Ascending aorta (tissue), 2 donors: ENCODE measurements around the gene KRTAP5-3. TPM values are rescaled to one million over a fixed set of nuclear protein-coding genes. Genes with fewer than 3 reads are reported as not detected.

Experiments
- DNase-seq, 2 donors: peaks; one replicate each; pipeline ENCODE4 v3.0.0-alpha.2; 2019; ENCODE audit warnings: low spot score in 2 of 2
- H3K27ac ChIP-seq, 2 donors: fragments of 200-600 bp; sonication (generic); one replicate each; pipeline ENCODE4 v1.5.1; 2016 to 2017; ENCODE audit warnings: mild to moderate bottlenecking in 1 of 2
- H3K27me3 ChIP-seq: fragments of 200-600 bp; sonication (generic); one replicate; pipeline ENCODE4 v1.5.1; 2017
- H3K36me3 ChIP-seq, 2 donors: fragments of 200-600 bp; sonication (generic); one replicate each; pipeline ENCODE4 v1.5.1; 2016
- H3K4me1 ChIP-seq, 2 donors: fragments of 200-600 bp; sonication (generic); one replicate each; pipeline ENCODE4 v1.5.1; 2016 to 2017; ENCODE audit warnings: mild to moderate bottlenecking in 1 of 2
- H3K4me3 ChIP-seq, 2 donors: fragments of 200-600 bp; sonication (generic); one replicate each; pipeline ENCODE4 v1.5.1; 2016 to 2017; ENCODE audit warnings: mild to moderate bottlenecking in 1 of 2
- H3K9me3 ChIP-seq, 2 donors: fragments of 200-600 bp; sonication (generic); one replicate each; pipeline ENCODE4 v1.5.1; 2016
- CTCF ChIP-seq, 3 experiments: fragments of 200-600 bp in 2 of 3; fragments of 450-650 bp in 1 of 3; sonication (generic) in 2 of 3; IDR thresholded peaks; one replicate each; pipeline ENCODE4 v1.5.1; 2016 to 2019; ENCODE audit warnings: antibody characterized with exemption in 3 of 3, mild to moderate bottlenecking in 1 of 3, moderate library complexity in 1 of 3
- intact Hi-C: fragments of 100-400 bp; cut with DNase I; formaldehyde crosslinking; loops from one replicate; pipeline ENCODE4 v1.15.1; 2023
- total RNA-seq: library from RNA; depleted of rRNA; stranded (reverse); fragments of >200 nt; gene quantifications from one replicate; pipeline ENCODE4 v1.1.0, GENCODE V29; 2016

KRTAP5-3 gene
- total RNA-seq, 1 donor from 2014 or later, result not detected

- H3K4me3 ChIP-seq, result no peak overlapping the region
- no peaks in the 10 kb centered on the region for H3K9me3 ChIP-seq
- TF ChIP-seq CTCF (IDR thresholded peaks at IDR 0.05), result no peak
- no peak for DNase-seq
- no peaks in the 10 kb centered on the region for H3K27me3 ChIP-seq
- H3K36me3 ChIP-seq, result no peaks in the 10 kb centered on the region
- no peaks in the 10 kb centered on the region for H3K4me1 ChIP-seq
- intact Hi-C loops, result no loop called here
- H3K27ac ChIP-seq, result no peak overlapping the region
These were observed 45.5 kb upstream of the KRTAP5-3 start for GRCh38 chr11:1653541-1654387.

GRCh38 chr11:1652771-1653540 is 44.7 kb upstream of the KRTAP5-3 start:
- Histone ChIP-seq H3K4me3 (no peak overlapping the region), H3K27me3 (no peaks in the 10 kb centered on the region), H3K27ac (no peak overlapping the region), H3K9me3 (no peaks in the 10 kb centered on the region), H3K36me3 (no peaks in the 10 kb centered on the region), H3K4me1 (no peaks in the 10 kb centered on the region)
- TF ChIP-seq CTCF (IDR thresholded peaks at IDR 0.05), result peak; percentile 92 to 99 (median 96)
- intact Hi-C loops, result loop anchor here (1.0 kb wide), 2 partner anchors 179 to 499 kb away; no protein-coding TSS in a partner anchor
- DNase-seq, result peak in 1 of 2 donors; percentile 83

- no peak overlapping the region for H3K27ac ChIP-seq
- no peaks in the 10 kb centered on the region for H3K4me1 ChIP-seq
- H3K27me3 ChIP-seq, result no peaks in the 10 kb centered on the region
- intact Hi-C loops, result loop anchor here (1.0 kb wide), 2 partner anchors 180 to 500 kb away; no protein-coding TSS in a partner anchor
- no peak for DNase-seq
- no peak overlapping the region for H3K4me3 ChIP-seq
- TF ChIP-seq CTCF (IDR thresholded peaks at IDR 0.05), result no peak
- no peaks in the 10 kb centered on the region for H3K9me3 ChIP-seq
- H3K36me3 ChIP-seq, result no peaks in the 10 kb centered on the region
These were observed 44.1 kb upstream of the KRTAP5-3 start for GRCh38 chr11:1652442-1652770.

GRCh38 chr11:1652026-1652425 is 43.8 kb upstream of the KRTAP5-3 start:
- Histone ChIP-seq H3K4me1 (no peaks in the 10 kb centered on the region), H3K27me3 (no peaks in the 10 kb centered on the region), H3K36me3 (no peaks in the 10 kb centered on the region), H3K27ac (no peak overlapping the region), H3K4me3 (no peak overlapping the region), H3K9me3 (no peaks in the 10 kb centered on the region)
- DNase-seq, result no peak
- intact Hi-C loops, result loop anchor here (1.0 kb wide), 2 partner anchors 180 to 500 kb away; no protein-coding TSS in a partner anchor
- no peak for TF ChIP-seq CTCF (IDR thresholded peaks at IDR 0.05)

- no peaks in the 10 kb centered on the region for H3K36me3 ChIP-seq
- no peak overlapping the region for H3K27ac ChIP-seq
- H3K27me3 ChIP-seq, result no peaks in the 10 kb centered on the region
- no peak for TF ChIP-seq CTCF (IDR thresholded peaks at IDR 0.05)
- peak in 1 of 2 donors; percentile 8 for DNase-seq
- H3K9me3 ChIP-seq, result no peaks in the 10 kb centered on the region
- H3K4me1 ChIP-seq, result no peaks in the 10 kb centered on the region
- H3K4me3 ChIP-seq, result no peak overlapping the region
- intact Hi-C loops, result no loop called here
These were observed 43.2 kb upstream of the KRTAP5-3 start for GRCh38 chr11:1651411-1651980.
